ENCODE measurements around the gene RAB44.

- TF ChIP-seq CTCF (IDR thresholded peaks at IDR 0.05; ENCODE audit: insufficient read depth, low read depth, low read length) = no peak
- TF ChIP-seq EZH2 (IDR thresholded peaks at IDR 0.05; ENCODE audit: insufficient read depth, low read length) = no peak
Measured at GRCh38 chr6:36684447-36684812, 13.2 kb upstream of the RAB44 start.

All from astrocyte (in vitro differentiated cells and primary cell).